Measurements from ENCODE around the gene RBBP9.

DNA sequence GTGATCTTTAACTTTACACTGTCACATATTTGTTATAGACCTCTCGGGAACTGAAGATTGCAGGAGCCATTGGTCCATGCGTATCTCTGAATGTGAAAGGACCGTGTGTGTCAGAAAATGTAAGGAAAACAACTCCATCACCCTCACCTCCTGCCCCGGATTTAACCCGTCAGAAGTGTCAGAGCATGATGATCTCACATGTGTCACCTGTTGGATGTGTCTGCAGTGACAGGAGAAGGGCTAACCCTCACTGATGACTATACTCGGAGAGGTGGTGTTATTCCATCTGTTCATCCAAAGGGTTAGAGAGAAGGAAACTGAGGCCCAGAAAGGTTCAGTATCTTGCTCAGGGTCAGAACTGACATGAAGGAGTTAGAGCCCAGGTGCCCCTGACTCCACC, 35.6 kb upstream of the RBBP9 start:
- TF ChIP-seq EZH2phosphoT487 (IDR thresholded peaks at IDR 0.05; ENCODE audit: low read depth, severe bottlenecking, unreplicated experiment), result no peak
- TF ChIP-seq, protein P1, sequence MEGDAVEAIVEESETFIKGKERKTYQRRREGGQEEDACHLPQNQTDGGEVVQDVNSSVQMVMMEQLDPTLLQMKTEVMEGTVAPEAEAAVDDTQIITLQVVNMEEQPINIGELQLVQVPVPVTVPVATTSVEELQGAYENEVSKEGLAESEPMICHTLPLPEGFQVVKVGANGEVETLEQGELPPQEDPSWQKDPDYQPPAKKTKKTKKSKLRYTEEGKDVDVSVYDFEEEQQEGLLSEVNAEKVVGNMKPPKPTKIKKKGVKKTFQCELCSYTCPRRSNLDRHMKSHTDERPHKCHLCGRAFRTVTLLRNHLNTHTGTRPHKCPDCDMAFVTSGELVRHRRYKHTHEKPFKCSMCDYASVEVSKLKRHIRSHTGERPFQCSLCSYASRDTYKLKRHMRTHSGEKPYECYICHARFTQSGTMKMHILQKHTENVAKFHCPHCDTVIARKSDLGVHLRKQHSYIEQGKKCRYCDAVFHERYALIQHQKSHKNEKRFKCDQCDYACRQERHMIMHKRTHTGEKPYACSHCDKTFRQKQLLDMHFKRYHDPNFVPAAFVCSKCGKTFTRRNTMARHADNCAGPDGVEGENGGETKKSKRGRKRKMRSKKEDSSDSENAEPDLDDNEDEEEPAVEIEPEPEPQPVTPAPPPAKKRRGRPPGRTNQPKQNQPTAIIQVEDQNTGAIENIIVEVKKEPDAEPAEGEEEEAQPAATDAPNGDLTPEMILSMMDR (IDR thresholded peaks at IDR 0.05; ENCODE audit: poor library complexity), result no peak
- no peak for TF ChIP-seq EZH2 (IDR thresholded peaks at IDR 0.05; ENCODE audit: borderline replicate concordance)
